Measurements from ENCODE around the gene TNXB. TPM values are rescaled to one million over a fixed set of nuclear protein-coding genes. Genes with fewer than 3 reads are reported as not detected.
"Not testable (repeated sequence)": the region's sequence is repeated elsewhere in the genome, so short reads cannot be mapped to it uniquely, and the experiment has no call there.

The TNXB gene
- total RNA-seq, 1 experiment from 2014 or later: 11.5 TPM

DNA sequence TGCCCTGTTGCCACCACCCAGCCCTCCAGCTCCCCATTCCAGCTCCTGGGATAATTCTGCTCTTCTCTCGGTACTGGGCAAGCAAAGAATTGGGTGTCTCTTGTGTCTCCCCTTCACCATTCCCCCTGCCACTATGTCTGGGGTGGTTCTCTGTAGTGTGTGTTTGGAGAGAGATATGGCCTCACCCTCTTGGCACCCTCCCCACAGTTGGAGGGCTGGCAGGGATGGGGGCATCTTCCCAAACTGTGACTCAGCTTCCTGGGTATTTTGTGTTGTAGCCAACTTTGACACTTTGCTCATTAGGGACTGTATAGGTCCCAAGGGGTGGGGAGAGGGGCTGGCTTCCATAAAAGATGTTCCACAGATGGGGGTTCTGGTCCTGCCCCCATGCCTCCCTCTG is 1.7 kb downstream of the TNXB start:
- peaks cover 14% of the 10 kb centered on the region for H3K4me1 ChIP-seq (ENCODE audit: insufficient read depth, low read length, poor library complexity, severe bottlenecking)
- no peaks in the 10 kb centered on the region for H3K9me3 ChIP-seq (ENCODE audit: low read depth, low read length, poor library complexity, severe bottlenecking)
- H3K36me3 ChIP-seq (ENCODE audit: insufficient read depth, low read length, poor library complexity, severe bottlenecking): no peaks in the 10 kb centered on the region
- BruUV-seq (replicated peaks): no TSS peak
- no peak overlapping the region for H3K27ac ChIP-seq (ENCODE audit: low read depth, low read length, poor library complexity, severe bottlenecking)
- ChIA-PET CTCF (interaction anchor here (2.3 kb wide), 1 partner anchor 12 kb away, joined by 6 read pairs; no protein-coding TSS in a partner anchor), POLR2A (ENCODE audit: low non-redundant PET) (no interaction called here)
- TF ChIP-seq EZH2 (IDR thresholded peaks at IDR 0.05; ENCODE audit: borderline replicate concordance, low read depth, low read length, poor library complexity, severe bottlenecking): no peak
- TF ChIP-seq, protein P1, sequence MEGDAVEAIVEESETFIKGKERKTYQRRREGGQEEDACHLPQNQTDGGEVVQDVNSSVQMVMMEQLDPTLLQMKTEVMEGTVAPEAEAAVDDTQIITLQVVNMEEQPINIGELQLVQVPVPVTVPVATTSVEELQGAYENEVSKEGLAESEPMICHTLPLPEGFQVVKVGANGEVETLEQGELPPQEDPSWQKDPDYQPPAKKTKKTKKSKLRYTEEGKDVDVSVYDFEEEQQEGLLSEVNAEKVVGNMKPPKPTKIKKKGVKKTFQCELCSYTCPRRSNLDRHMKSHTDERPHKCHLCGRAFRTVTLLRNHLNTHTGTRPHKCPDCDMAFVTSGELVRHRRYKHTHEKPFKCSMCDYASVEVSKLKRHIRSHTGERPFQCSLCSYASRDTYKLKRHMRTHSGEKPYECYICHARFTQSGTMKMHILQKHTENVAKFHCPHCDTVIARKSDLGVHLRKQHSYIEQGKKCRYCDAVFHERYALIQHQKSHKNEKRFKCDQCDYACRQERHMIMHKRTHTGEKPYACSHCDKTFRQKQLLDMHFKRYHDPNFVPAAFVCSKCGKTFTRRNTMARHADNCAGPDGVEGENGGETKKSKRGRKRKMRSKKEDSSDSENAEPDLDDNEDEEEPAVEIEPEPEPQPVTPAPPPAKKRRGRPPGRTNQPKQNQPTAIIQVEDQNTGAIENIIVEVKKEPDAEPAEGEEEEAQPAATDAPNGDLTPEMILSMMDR (conservative IDR thresholded peaks at IDR 0.05; ENCODE audit: low read depth, low read length): no peak
- H3K4me3 ChIP-seq (ENCODE audit: low read depth, low read length, poor library complexity, severe bottlenecking): no peak overlapping the region
- DNase-seq (ENCODE audit: low spot score): peak; percentile 46
- intact Hi-C loops (cut with micrococcal nuclease; ENCODE audit: unreplicated experiment): no loop called here
- H3K27me3 ChIP-seq (replicated peaks; ENCODE audit: insufficient read depth, low read depth, low read length, poor library complexity): peaks cover 5% of the 10 kb centered on the region

DNA sequence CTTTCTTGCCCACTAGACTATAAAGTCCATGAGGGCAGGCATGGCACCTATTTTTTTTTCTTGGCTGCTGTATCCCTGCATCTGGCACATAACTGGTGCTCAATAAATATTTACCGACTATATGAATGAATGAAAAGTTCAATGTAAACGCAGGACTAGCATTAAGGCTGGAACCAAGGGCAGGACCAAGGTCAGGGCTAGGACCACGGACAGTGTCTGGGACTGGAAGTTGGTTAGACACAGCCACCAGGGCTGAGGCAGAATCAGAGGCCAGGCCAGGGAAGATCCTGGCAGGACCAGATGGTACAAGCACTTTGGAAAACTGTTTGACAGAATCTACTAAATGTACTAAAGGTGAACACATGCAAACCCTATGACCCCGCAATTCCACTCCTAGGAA is 3.7 kb downstream of the TNXB start:
- no peak for DNase-seq (ENCODE audit: low spot score)
- peaks cover 14% of the 10 kb centered on the region for H3K4me1 ChIP-seq (ENCODE audit: insufficient read depth, low read length, poor library complexity, severe bottlenecking)
- POLR2A ChIA-PET (ENCODE audit: low non-redundant PET): no interaction called here
- no peak overlapping the region for H3K4me3 ChIP-seq (ENCODE audit: low read depth, low read length, poor library complexity, severe bottlenecking)
- no peaks in the 10 kb centered on the region for H3K9me3 ChIP-seq (ENCODE audit: low read depth, low read length, poor library complexity, severe bottlenecking)
- TF ChIP-seq, protein P1 (conservative IDR thresholded peaks at IDR 0.05; ENCODE audit: low read depth, low read length): no peak
- TF ChIP-seq EZH2 (IDR thresholded peaks at IDR 0.05; ENCODE audit: borderline replicate concordance, low read depth, low read length, poor library complexity, severe bottlenecking): no peak
- CTCF ChIA-PET: no interaction called here
- H3K36me3 ChIP-seq (ENCODE audit: insufficient read depth, low read length, poor library complexity, severe bottlenecking): no peaks in the 10 kb centered on the region
- intact Hi-C loops (cut with micrococcal nuclease; ENCODE audit: unreplicated experiment): no loop called here
- H3K27me3 ChIP-seq (replicated peaks; ENCODE audit: insufficient read depth, low read depth, low read length, poor library complexity): peaks cover 5% of the 10 kb centered on the region
- H3K27ac ChIP-seq (ENCODE audit: low read depth, low read length, poor library complexity, severe bottlenecking): no peak overlapping the region
- BruUV-seq (replicated peaks): no TSS peak

DNA sequence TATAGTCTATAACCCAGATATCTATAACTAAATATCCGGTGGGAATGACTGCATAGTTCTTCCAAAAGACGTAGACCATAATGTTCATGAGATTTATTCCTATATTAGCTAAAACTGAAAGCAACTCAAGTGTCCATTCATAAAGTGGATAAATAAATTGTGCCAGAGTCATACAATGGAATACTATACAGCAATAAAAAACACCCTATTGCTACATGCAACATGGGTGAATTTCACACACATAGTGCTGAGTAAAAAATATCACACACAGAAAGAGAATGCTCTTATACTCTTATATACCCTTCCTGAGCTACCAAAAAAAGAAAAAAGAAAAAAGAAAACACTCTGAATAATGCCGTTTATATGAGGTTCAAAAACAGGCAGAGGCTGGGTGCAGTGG is 6.9 kb downstream of the TNXB start:
- no peak for TF ChIP-seq EZH2 (IDR thresholded peaks at IDR 0.05; ENCODE audit: borderline replicate concordance, low read depth, low read length, poor library complexity, severe bottlenecking)
- TF ChIP-seq, protein P1 (conservative IDR thresholded peaks at IDR 0.05; ENCODE audit: low read depth, low read length): no peak
- POLR2A ChIA-PET (ENCODE audit: low non-redundant PET): no interaction called here
- Histone ChIP-seq H3K9me3 (ENCODE audit: low read depth, low read length, poor library complexity, severe bottlenecking) (no peaks in the 10 kb centered on the region), H3K4me1 (ENCODE audit: insufficient read depth, low read length, poor library complexity, severe bottlenecking) (peaks cover under 1% of the 10 kb centered on the region), H3K4me3 (ENCODE audit: low read depth, low read length, poor library complexity, severe bottlenecking) (no peak overlapping the region), H3K36me3 (ENCODE audit: insufficient read depth, low read length, poor library complexity, severe bottlenecking) (no peaks in the 10 kb centered on the region), H3K27me3 (replicated peaks; ENCODE audit: insufficient read depth, low read depth, low read length, poor library complexity) (peaks cover 7% of the 10 kb centered on the region), H3K27ac (ENCODE audit: low read depth, low read length, poor library complexity, severe bottlenecking) (no peak overlapping the region)
- DNase-seq (ENCODE audit: low spot score): no peak
- intact Hi-C loops (cut with micrococcal nuclease; ENCODE audit: unreplicated experiment): no loop called here
- no TSS peak for BruUV-seq (replicated peaks)
- CTCF ChIA-PET: no interaction called here

DNA sequence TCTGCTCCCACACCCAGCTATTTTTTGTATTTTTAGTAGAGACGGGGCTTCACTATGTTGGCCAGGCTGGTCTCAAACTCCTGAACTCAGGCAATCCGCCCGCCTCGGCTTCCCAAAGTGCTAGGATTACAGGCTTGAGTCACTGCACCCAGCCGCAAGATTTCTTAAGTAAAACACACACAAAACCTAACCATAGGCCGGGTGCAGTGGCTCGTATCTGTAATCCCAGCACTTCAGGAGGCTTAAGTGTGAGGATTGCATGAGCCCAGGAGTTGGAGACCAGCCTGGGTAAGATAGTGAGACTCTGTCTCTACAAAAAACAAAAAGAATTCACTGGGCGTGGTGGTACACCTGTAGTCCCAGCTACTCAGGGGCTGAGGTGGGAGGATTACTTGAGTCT is 8.9 kb downstream of the TNXB start:
- POLR2A ChIA-PET (ENCODE audit: low non-redundant PET); H3K9me3 ChIP-seq (ENCODE audit: low read depth, low read length, poor library complexity, severe bottlenecking); CTCF ChIA-PET; H3K4me3 ChIP-seq (ENCODE audit: low read depth, low read length, poor library complexity, severe bottlenecking); intact Hi-C loops (cut with micrococcal nuclease; ENCODE audit: unreplicated experiment); DNase-seq (ENCODE audit: low spot score); BruUV-seq (replicated peaks); H3K4me1 ChIP-seq (ENCODE audit: insufficient read depth, low read length, poor library complexity, severe bottlenecking); H3K36me3 ChIP-seq (ENCODE audit: insufficient read depth, low read length, poor library complexity, severe bottlenecking); H3K27ac ChIP-seq (ENCODE audit: low read depth, low read length, poor library complexity, severe bottlenecking): not testable (repeated sequence)
- peaks cover 27% of the 10 kb centered on the region for H3K27me3 ChIP-seq (replicated peaks; ENCODE audit: insufficient read depth, low read depth, low read length, poor library complexity)
